NCI-H2171 (cell line): Measurements from ENCODE around the gene CTU2.

Source experiments
- DNase-seq: peaks from one replicate; lab custom pipeline; 2025; lab: John Stamatoyannopoulos, UW

CTU2 gene

GRCh38 chr16:88730632-88731607 lies 24.6 kb downstream of the CTU2 start:
- DNase-seq: no peak

- no peak for DNase-seq
Measured at GRCh38 chr16:88731699-88732098, 25.4 kb downstream of the CTU2 start.

- DNase-seq: peak; percentile 44
Measured at GRCh38 chr16:88732172-88732960, 26.1 kb downstream of the CTU2 start.

- no peak for DNase-seq
Measured at GRCh38 chr16:88732961-88733294, 26.6 kb downstream of the CTU2 start.

- DNase-seq: no peak
Measured at GRCh38 chr16:88733630-88734360, 27.5 kb downstream of the CTU2 start.

GRCh38 chr16:88734361-88734728 lies 28.0 kb downstream of the CTU2 start:
- no peak for DNase-seq

- no peak for DNase-seq
Measured at GRCh38 chr16:88735121-88735520, 28.8 kb downstream of the CTU2 start.

GRCh38 chr16:88735616-88736015 lies 29.3 kb downstream of the CTU2 start:
- no peak for DNase-seq

- DNase-seq: no peak
Measured at GRCh38 chr16:88736088-88736487, 29.8 kb downstream of the CTU2 start.

- DNase-seq: no peak
Measured at GRCh38 chr16:88736496-88736895, 30.2 kb downstream of the CTU2 start.

- DNase-seq: peak; percentile 66
Measured at GRCh38 chr16:88737298-88738150, 31.2 kb downstream of the CTU2 start.

GRCh38 chr16:88738151-88739084 lies 32.1 kb downstream of the CTU2 start:
- DNase-seq: no peak

GRCh38 chr16:88739139-88739976 lies 33.1 kb downstream of the CTU2 start:
- no peak for DNase-seq

- no peak for DNase-seq
Measured at GRCh38 chr16:88739977-88740726, 33.8 kb downstream of the CTU2 start.

GRCh38 chr16:88740727-88741055 lies 34.4 kb downstream of the CTU2 start:
- DNase-seq: no peak

- DNase-seq: no peak
Measured at GRCh38 chr16:88741368-88741767, 35.1 kb downstream of the CTU2 start.

- DNase-seq: no peak
Measured at GRCh38 chr16:88742896-88743605, 36.7 kb downstream of the CTU2 start.
